OCI-LY3 (cell line): ENCODE results near the gene EXOSC10.
"Not testable (repeated sequence)": the region's sequence is repeated elsewhere in the genome, so short reads cannot be mapped to it uniquely, and the experiment has no call there.

Source experiments
- H2AFZ ChIP-seq: fragments of 200-600, 300-600 bp; shearing (Covaris generic); 2 replicates; pipeline ENCODE4 v1.6.0; 2014; ENCODE audit warnings: antibody characterized with exemption, low read depth, low read length
- H3K27ac ChIP-seq: fragments of 200-600, 300-600 bp; sonication (generic); 2 replicates; pipeline ENCODE4 v1.5.1; 2014; ENCODE audit warnings: mild to moderate bottlenecking, low read length, moderate library complexity, mixed read lengths
- H3K27me3 ChIP-seq: fragments of 200-600, 300-600 bp; sonication (generic); 2 replicates; pipeline ENCODE4 v1.6.1; 2014; ENCODE audit warnings: low read depth, low read length, mixed read lengths
- H3K36me3 ChIP-seq: fragments of 200-600, 300-600 bp; sonication (generic); replicated peaks from 2 replicates; pipeline ENCODE3; 2014; ENCODE audit warnings: low read depth, low read length, mixed read lengths
- H3K4me1 ChIP-seq: fragments of 300-600, 200-600 bp; sonication (generic); 2 replicates; pipeline ENCODE4 v1.6.1; 2014; ENCODE audit warnings: low read length, mixed read lengths
- H3K4me2 ChIP-seq: fragments of 200-600, 300-600 bp; sonication (generic); 2 replicates; pipeline ENCODE4 v1.6.1; 2014; ENCODE audit warnings: low read length, mixed read lengths
- H3K4me3 ChIP-seq: fragments of 300-600, 200-600 bp; sonication (generic); 2 replicates; pipeline ENCODE4 v1.5.1; 2014; ENCODE audit warnings: antibody characterized with exemption, mild to moderate bottlenecking, low read length, moderate library complexity
- H3K79me2 ChIP-seq: fragments of 300-600, 200-600 bp; shearing (Covaris generic); 2 replicates; pipeline ENCODE4 v1.6.1; 2014; ENCODE audit warnings: mild to moderate bottlenecking, low read length, mixed read lengths
- H3K9ac ChIP-seq: fragments of 300-600, 200-600 bp; shearing (Covaris generic); 2 replicates; pipeline ENCODE4 v1.6.0; 2014; ENCODE audit warnings: mild to moderate bottlenecking, low read length, moderate library complexity
- H3K9me3 ChIP-seq: fragments of 200-600, 300-600 bp; shearing (Covaris generic); 2 replicates; pipeline ENCODE4 v1.6.1; 2014; ENCODE audit warnings: low read length, mixed read lengths; ENCODE audit not compliant: insufficient read depth
- H4K20me1 ChIP-seq: fragments of 200-600, 300-600 bp; sonication (generic); 2 replicates; pipeline ENCODE4 v1.6.1; 2016; ENCODE audit warnings: low read length, mixed read lengths; ENCODE audit not compliant: insufficient read depth
- CTCF ChIP-seq: fragments of 200-600, 300-600 bp; sonication (generic); IDR thresholded peaks from 2 replicates; pipeline ENCODE4 v1.5.1; 2014; ENCODE audit warnings: antibody characterized with exemption, low read length, low read depth
- EZH2phosphoT487 ChIP-seq: fragments of 200-600 bp; shearing (Covaris generic); IDR thresholded peaks from 2 replicates; pipeline ENCODE4 v1.6.1; 2018; ENCODE audit warnings: antibody characterized with exemption, mixed run types, low read depth

The EXOSC10 gene

GRCh38 chr1:11067716-11068599 lies 31.7 kb downstream of the EXOSC10 start:
- Histone ChIP-seq H3K4me3 (no peak overlapping the region), H3K4me2 (no peak overlapping the region), H3K27ac (no peak overlapping the region)

GRCh38 chr1:11065796-11066195 lies 33.9 kb downstream of the EXOSC10 start:
- Histone ChIP-seq H3K9me3 (no peaks in the 10 kb centered on the region), H3K36me3 (peaks cover 32% of the 10 kb centered on the region), H3K9ac (no peak overlapping the region), H3K27me3 (no peaks in the 10 kb centered on the region), H3K4me1 (peaks cover 3% of the 10 kb centered on the region; the same call in 1 of the 2 replicates), H2AFZ (no peak overlapping the region), H3K4me3 (no peak overlapping the region), H3K79me2 (peaks cover 4% of the 10 kb centered on the region), H3K4me2 (no peak overlapping the region), H3K27ac (no peak overlapping the region), H4K20me1 (peaks cover 4% of the 10 kb centered on the region; the same call in 1 of the 2 replicates)
- no peak for TF ChIP-seq EZH2phosphoT487
- no peak for TF ChIP-seq CTCF

More at GRCh38 chr1:11067716-11068599, 31.7 kb downstream of the EXOSC10 start:
- Histone ChIP-seq H3K4me1 (peaks cover 12% of the 10 kb centered on the region), H2AFZ (no peak overlapping the region), H3K9ac (no peak overlapping the region), H3K36me3 (peaks cover 50% of the 10 kb centered on the region), H4K20me1 (peaks cover 22% of the 10 kb centered on the region; the same call in 1 of the 2 replicates), H3K9me3 (no peaks in the 10 kb centered on the region), H3K79me2 (no peaks in the 10 kb centered on the region), H3K27me3 (no peaks in the 10 kb centered on the region)
- TF ChIP-seq CTCF (no peak), EZH2phosphoT487 (no peak)

- Histone ChIP-seq H3K9ac (no peak overlapping the region), H3K4me3 (no peak overlapping the region), H3K79me2 (peaks cover 11% of the 10 kb centered on the region), H3K4me1 (peaks cover 4% of the 10 kb centered on the region; the same call in 1 of the 2 replicates), H4K20me1 (no peaks in the 10 kb centered on the region), H3K36me3 (peaks cover 26% of the 10 kb centered on the region), H2AFZ (no peak overlapping the region), H3K27ac (no peak overlapping the region), H3K9me3 (no peaks in the 10 kb centered on the region), H3K4me2 (no peak overlapping the region), H3K27me3 (no peaks in the 10 kb centered on the region)
- TF ChIP-seq EZH2phosphoT487 (no peak), CTCF (no peak)
Measured at GRCh38 chr1:11064942-11065341, 34.7 kb downstream of the EXOSC10 start.

GRCh38 chr1:11063937-11064537 lies 35.6 kb downstream of the EXOSC10 start:
- Histone ChIP-seq H3K36me3 (peaks cover 22% of the 10 kb centered on the region), H3K79me2 (peaks cover 18% of the 10 kb centered on the region)
- not testable (repeated sequence) for H2AFZ ChIP-seq, H3K4me1 ChIP-seq, H3K27ac ChIP-seq, H3K4me3 ChIP-seq, H3K27me3 ChIP-seq, H3K9me3 ChIP-seq, H3K4me2 ChIP-seq, H4K20me1 ChIP-seq, H3K9ac ChIP-seq
